GM10266 (cell line): ENCODE data around the gene OMD.

Experiments used
- DNase-seq: peaks from one replicate; pipeline ENCODE4 v3.0.0; 2012; ENCODE audit errors: extremely low spot score
- CTCF ChIP-seq: IDR thresholded peaks from 2 replicates; pipeline ENCODE4 v1.5.1; 2012; ENCODE audit warnings: mild to moderate bottlenecking, low read depth; ENCODE audit not compliant: control insufficient read depth, insufficient read depth; ENCODE audit errors: missing control alignments

Gene OMD

DNA sequence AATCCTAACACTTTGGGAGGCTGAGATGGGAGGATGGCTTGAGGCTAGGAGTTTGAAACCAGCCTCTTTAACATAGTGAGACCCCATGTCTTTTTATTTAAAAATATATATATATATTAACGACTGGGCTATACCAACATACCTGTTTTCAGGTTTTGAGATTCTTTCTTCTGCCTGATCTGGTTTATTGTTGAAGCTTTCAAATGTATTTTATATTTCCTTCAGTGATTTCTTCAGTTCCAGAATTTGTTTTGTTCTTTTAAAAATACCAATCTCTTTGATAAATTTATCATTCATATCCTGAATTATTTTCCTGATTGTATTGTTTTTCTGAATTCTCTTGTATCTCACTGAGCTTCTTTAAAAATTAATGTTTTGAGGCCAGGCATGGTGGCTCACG, 51.1 kb downstream of the OMD start:
- TF ChIP-seq CTCF: no peak
- no peak for DNase-seq

DNA sequence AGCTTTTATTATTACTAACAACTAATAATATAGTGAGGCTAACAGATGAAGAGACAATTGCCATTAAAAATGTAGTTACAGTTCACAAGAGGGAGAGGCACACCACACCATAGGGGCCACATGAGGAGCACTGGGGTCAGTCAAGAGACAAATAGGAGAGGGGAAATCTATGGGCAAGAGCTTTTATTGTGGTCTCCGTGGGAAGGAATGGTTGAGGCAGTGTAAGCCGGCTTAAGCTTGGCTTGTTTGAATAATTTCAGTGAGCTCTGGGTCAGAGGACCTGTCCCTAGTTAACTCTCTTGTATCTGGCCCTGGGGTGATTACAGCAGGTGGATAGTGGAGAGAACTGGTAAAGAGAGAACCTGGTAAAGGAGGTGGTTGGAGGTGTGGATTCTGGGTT, 55.2 kb downstream of the OMD start:
- TF ChIP-seq CTCF: no peak
- DNase-seq: no peak
